DMS153 treated with DMSO at 0.1 percent for 48 hours (cell line): ENCODE results near the gene TMEM14A.
"Not testable (repeated sequence)": the region's sequence is repeated elsewhere in the genome, so short reads cannot be mapped to it uniquely, and the experiment has no call there.

Source experiments
- DNase-seq: peaks from one replicate; lab custom pipeline; 2025; ENCODE audit not compliant: unreplicated experiment; lab: John Stamatoyannopoulos, UW

TMEM14A gene

DNA sequence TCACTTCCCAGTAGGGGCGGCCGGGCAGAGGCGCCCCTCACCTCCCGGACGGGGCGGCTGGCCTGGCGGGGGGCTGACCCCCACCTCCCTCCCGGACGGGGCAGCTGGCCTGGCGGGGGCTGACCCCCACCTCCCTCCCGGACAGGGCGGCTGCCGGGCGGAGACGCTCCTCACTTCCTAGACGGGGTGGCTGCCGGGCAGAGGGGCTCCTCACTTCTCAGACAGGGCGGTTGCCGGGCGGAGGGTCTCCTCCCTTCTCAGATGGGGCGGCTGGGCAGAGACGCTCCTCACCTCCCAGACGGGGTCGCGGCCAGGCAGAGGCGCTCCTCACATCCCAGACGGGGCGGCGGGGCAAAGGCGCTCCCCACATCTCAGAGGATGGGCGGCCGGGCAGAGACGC, 15.0 kb upstream of the TMEM14A start:
- DNase-seq, result not testable (repeated sequence)

DNA sequence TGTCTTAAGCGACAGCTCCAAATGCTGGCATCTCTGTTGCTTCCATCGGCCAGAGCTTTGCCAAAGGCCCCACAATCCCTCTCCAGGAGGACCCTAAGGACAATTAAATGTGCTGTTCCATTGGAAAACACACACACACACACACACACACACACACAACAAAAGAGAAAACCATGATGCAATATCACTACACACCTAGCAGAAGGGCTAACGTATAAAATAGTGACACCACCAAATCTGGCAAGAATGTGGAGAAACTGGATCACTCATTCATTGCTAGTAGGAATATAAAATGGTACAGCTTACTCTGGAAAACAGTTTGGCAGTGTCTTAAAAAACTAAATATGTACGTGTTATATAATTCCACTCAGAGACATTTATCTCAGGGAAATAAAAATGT, 13.0 kb upstream of the TMEM14A start:
- DNase-seq, result no peak

DNA sequence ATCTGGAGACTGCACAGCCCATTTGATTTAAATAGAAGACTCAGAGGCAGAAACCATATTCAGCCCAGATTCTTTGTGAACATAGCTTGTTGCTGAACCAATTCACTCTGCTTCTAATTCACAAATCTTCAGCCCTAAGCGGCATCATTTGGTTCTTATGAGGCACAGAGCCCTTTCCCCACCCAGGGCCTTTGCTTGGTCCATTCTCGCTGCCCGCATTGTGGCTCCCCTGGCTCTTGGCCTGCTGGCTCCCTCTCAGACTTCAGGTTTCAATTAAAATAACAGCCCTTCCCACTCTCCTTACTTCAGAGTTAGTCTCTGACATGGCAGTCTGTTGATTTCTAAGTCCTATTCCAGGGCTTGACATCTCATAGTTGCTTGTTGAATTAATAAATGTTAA, 9.4 kb upstream of the TMEM14A start:
- DNase-seq, result no peak

DNA sequence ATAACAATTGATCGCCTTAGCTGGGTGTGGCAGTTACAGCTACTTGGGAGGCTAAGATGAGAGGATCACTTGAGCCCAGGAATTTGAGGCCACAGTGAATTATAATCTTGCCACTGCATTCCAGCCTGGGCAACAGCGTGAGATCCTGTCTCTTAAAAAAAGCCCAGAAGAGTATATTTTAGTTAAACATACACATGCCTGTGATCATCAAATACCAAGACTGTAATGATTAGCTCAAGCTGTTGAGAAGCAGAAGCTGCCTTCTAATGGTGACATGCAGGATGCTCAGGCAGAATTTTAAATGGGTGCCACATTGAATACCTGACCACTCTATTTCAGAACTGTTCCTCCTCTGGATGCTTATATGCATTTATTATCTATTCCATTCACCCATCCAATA, 8.9 kb upstream of the TMEM14A start:
- DNase-seq, result no peak

- peak; percentile 86 for DNase-seq
Observed at GRCh38 chr6:52663120-52663935, 7.6 kb upstream of the TMEM14A start.

DNA sequence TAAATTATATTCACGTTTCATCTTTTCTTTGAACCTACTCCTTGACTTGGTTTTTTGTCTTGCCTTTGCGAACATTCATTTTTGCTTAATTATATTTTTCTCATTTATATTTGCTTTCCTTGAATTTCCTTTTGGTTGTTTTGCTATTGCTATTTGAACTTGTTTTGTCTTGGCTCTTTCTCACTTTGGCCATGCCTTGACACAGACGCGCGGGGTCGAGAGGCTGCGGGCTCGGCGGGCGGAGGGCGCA, 7.1 kb upstream of the TMEM14A start:
- DNase-seq, result no peak

GRCh38 chr6:52664186-52664990, 6.5 kb upstream of the TMEM14A start:
- DNase-seq, result peak; percentile 90

GRCh38 chr6:52664991-52665686, 5.8 kb upstream of the TMEM14A start:
- no peak for DNase-seq

- no peak for DNase-seq
Observed at GRCh38 chr6:52666071-52666470, 4.8 kb upstream of the TMEM14A start.

DNA sequence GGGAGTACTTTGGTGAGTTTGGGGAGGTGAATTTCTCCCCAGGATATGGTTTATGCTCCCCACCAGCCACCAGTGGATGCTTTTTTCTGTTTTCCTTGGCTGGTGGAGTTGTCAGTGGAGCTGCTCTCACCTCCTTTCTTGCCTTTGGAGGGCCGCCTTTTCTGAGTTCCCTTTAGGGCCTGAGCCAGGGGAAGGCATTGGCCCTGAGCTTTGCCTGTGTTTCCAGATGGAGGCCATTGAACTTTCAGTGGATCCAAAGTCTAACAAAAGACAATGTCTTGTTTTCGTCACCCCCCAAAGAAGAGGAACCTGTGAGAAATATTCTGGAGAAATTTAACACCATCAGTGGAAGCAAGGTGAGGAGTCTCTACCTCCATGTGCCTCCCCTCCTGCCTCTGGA, 4.4 kb upstream of the TMEM14A start:
- no peak for DNase-seq

GRCh38 chr6:52667572-52667971, 3.3 kb upstream of the TMEM14A start:
- DNase-seq, result no peak

GRCh38 chr6:52671676-52672075, 763 bp downstream of the TMEM14A start:
- no peak for DNase-seq

DNA sequence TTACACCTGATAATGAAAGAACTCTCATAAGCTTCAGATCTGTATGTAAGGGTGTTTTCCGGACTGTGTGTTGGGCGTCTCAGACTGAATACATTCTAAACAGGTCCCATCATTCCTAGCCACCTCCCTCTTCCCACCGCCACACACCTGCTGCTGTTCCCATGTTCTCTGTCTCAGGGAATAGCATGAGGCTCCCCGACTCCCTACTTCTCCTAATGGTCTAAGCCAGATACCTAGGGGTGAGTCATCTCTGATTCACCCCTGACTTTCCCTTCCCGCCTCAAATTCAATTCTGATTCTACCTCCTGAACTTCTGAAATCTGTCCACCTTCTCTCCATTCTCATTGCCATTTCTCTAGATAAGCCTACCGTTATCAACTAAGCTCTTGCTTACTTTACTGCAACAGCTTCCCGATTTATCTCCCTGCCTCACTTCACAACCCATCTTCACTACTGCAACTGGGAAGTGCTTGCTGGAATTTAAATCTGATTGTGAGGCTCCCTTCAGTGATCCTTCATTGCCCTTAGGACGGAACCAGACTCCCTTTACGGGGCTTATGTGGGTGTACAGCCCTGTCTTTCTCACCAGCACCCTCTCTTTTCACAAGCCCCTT, 1.6 kb downstream of the TMEM14A start:
- no peak for DNase-seq

GRCh38 chr6:52674666-52675065, 3.8 kb downstream of the TMEM14A start:
- no peak for DNase-seq

DNA sequence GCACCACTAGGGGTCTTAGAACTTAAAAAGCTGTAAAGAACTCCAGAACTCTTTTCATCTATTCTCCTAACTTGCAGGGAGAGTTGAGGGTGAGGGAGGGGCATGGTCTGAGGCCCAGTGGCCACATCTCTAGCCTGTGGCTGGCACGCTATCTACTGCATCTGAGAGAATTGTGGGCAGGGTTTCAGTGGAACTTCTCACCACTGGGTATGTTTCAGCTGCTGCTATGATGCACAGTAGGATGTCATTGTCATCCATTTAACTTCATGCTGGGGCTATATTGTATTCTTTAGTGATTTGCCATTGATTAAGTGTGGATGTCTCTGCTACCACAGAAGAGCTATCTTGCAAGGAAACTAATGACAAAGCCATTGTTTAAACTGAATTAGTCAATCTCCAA, 4.5 kb downstream of the TMEM14A start:
- DNase-seq, result no peak

GRCh38 chr6:52676631-52677030, 5.7 kb downstream of the TMEM14A start:
- not testable (repeated sequence) for DNase-seq

- DNase-seq, result no peak
Observed at GRCh38 chr6:52681416-52681815, 10.5 kb downstream of the TMEM14A start.

DNA sequence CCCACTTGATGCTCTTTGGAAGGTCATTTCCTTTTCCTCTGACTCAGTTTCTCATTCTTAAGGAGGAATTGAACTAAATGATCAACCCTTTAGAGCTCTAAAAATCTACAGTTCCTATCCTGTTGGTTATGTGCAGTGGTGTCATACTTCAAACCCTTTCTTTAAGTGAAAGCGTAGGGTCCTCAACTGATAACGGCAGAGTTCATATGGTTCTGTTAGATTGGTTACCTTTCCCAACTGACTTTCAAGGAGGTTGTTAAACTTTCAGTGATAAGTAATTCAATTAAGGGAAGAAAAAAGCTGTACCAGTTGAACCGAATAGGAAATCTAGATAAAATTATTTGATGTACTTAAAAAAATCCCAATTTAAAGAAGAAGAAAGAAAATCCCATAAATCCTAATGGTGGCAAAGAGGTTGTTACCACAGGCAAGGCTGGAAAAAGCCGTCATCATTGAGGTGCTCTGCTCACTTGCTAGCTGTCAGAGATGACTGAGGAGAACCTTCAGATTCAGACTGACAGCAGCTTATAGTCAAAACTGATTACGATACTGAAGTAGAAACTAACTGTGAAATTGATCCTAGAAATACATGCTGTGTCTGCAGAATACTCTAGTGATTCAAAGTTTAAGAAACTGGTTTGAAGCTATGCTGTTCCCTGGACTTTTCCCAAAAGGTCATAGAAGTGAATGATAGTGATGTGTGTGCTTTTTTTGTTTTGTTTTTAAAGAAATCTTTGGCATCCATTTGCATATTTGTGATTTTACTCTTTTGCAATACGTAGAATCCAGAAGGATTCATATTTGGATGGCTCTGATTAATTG, 16.2 kb downstream of the TMEM14A start:
- DNase-seq, result no peak

DNA sequence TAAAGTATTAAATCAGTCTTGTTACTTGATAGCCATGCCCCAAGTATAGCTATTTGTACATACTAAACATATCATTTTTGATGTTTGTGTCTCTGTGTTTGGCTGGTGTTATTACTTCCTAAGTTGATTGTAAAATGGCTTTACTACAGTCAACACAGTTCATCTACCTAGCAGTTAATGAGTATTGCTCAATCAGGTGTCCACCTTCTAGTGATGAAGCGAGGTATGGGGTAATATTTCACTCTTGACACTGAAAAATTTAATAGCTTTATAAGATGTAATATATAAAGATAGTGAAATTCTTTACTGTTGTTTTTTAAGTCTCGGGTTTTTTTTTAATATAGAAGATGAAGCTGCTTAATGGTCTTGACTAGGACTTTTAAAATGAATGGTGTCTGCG, 18.9 kb downstream of the TMEM14A start:
- no peak for DNase-seq

DNA sequence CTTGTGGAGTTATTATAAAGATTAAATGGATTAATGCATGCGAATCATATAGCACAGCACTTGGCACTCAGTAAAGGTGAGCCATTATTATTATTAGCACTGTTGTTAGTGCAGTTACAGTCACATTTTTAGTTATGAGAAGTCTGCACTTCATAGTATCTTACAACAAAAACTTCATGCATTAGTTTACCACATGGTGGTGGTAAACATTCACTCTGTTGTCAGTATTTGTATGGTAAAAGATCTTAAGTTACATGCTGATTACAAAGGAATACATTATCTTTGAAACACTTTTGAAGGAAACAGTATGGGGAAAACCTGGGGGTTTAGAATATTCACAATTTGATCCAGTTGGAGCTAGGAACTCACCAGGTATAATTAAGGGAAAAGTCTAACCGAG, 20.8 kb downstream of the TMEM14A start:
- no peak for DNase-seq

DNA sequence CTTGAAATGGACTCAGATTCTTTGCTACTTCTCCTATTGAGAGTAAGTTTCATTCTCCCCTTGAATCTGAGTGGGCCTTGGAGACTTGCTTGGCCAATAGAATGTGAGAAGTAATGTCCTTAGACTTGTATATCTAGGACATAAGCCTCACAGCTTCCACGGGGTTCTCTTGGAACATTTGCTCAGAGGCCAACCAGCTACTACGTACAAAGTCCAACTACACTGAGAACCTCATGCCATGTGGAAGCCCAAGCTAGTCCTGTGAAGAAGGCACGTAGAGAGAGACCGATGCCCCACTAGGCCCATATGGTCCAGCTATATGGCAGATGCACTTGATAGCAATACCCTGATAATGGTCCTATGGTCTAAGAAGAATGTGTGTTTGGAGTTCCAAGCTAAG, 22.9 kb downstream of the TMEM14A start:
- DNase-seq, result no peak
